ENCODE data around the gene OR2H2. TPM values are rescaled to one million over a fixed set of nuclear protein-coding genes. Genes with fewer than 3 reads are reported as not detected.
A peak's percentile ranks its signal among the peaks of the same experiment; 100 is the strongest.

The OR2H2 gene
- total and polyA plus RNA-seq, 4 donors: 2.0 to 2.7 TPM; not detected in 2

- H3K27me3 ChIP-seq (ENCODE audit: control insufficient read depth, insufficient read depth, low read length): peaks cover 2% of the 10 kb centered on the region
- H3K36me3 ChIP-seq (ENCODE audit: control insufficient read depth, insufficient read depth, low read length): peaks cover 24% of the 10 kb centered on the region
- no peaks in the 10 kb centered on the region for H3K9me3 ChIP-seq (ENCODE audit: control insufficient read depth, insufficient read depth, low read length)
- peak overlapping the region; percentile 79 for H3K4me3 ChIP-seq (ENCODE audit: low read depth, low read length)
- DNase-seq (ENCODE audit: low read depth in 4 of 6, low spot score in 6 of 6): peak in 1 of 6 donors; percentile 40
- peaks cover 52% of the 10 kb centered on the region for H3K4me1 ChIP-seq (ENCODE audit: control insufficient read depth, insufficient read depth, low read length)
- WGBS (ENCODE audit: insufficient coverage): 4% methylated on average over 25 of the region's 31 CpGs
- peak overlapping the region; percentile 81 for H3K27ac ChIP-seq (ENCODE audit: low read depth, low read length)
Observed at GRCh38 chr6:29626948-29627754, 42.2 kb downstream of the OR2H2 start.

- WGBS (ENCODE audit: insufficient coverage): 0% methylated on average over 28 of the region's 51 CpGs
- Histone ChIP-seq H3K9me3 (ENCODE audit: control insufficient read depth, insufficient read depth, low read length) (no peaks in the 10 kb centered on the region), H3K27me3 (ENCODE audit: control insufficient read depth, insufficient read depth, low read length) (peaks cover 2% of the 10 kb centered on the region), H3K27ac (ENCODE audit: low read depth, low read length) (peak overlapping the region; percentile 84), H3K36me3 (ENCODE audit: control insufficient read depth, insufficient read depth, low read length) (peaks cover 17% of the 10 kb centered on the region), H3K4me3 (ENCODE audit: low read depth, low read length) (peak overlapping the region; percentile 79), H3K4me1 (ENCODE audit: control insufficient read depth, insufficient read depth, low read length) (peaks cover 52% of the 10 kb centered on the region)
- DNase-seq (ENCODE audit: low read depth in 4 of 6, low spot score in 6 of 6): peak in 4 of 6 donors; percentile 73 to 96 (median 88)
Observed at GRCh38 chr6:29627755-29628418, 43.0 kb downstream of the OR2H2 start.

GRCh38 chr6:29628419-29629281 lies 43.7 kb downstream of the OR2H2 start:
- peak overlapping the region; percentile 79 for H3K4me3 ChIP-seq (ENCODE audit: low read depth, low read length)
- H3K36me3 ChIP-seq (ENCODE audit: control insufficient read depth, insufficient read depth, low read length): peaks cover 10% of the 10 kb centered on the region
- peaks cover 2% of the 10 kb centered on the region for H3K27me3 ChIP-seq (ENCODE audit: control insufficient read depth, insufficient read depth, low read length)
- no peaks in the 10 kb centered on the region for H3K9me3 ChIP-seq (ENCODE audit: control insufficient read depth, insufficient read depth, low read length)
- peak overlapping the region; percentile 84 for H3K27ac ChIP-seq (ENCODE audit: low read depth, low read length)
- 1% methylated on average over 24 of the region's 32 CpGs for WGBS (ENCODE audit: insufficient coverage)
- H3K4me1 ChIP-seq (ENCODE audit: control insufficient read depth, insufficient read depth, low read length): peaks cover 51% of the 10 kb centered on the region
- DNase-seq (ENCODE audit: low read depth in 4 of 6, low spot score in 6 of 6): peak in 4 of 6 donors; percentile 69 to 94 (median 82)

- Histone ChIP-seq H3K9me3 (ENCODE audit: control insufficient read depth, insufficient read depth, low read length) (no peaks in the 10 kb centered on the region), H3K27me3 (ENCODE audit: control insufficient read depth, insufficient read depth, low read length) (peaks cover 2% of the 10 kb centered on the region), H3K36me3 (ENCODE audit: control insufficient read depth, insufficient read depth, low read length) (peaks cover 8% of the 10 kb centered on the region), H3K4me1 (ENCODE audit: control insufficient read depth, insufficient read depth, low read length) (peaks cover 50% of the 10 kb centered on the region), H3K4me3 (ENCODE audit: low read depth, low read length) (no peak overlapping the region), H3K27ac (ENCODE audit: low read depth, low read length) (no peak overlapping the region)
- DNase-seq (ENCODE audit: low read depth in 4 of 6, low spot score in 6 of 6): no peak
- no CpG with 5 or more reads among the region's 2 CpGs for WGBS (ENCODE audit: insufficient coverage)
Observed at GRCh38 chr6:29629571-29629970, 44.6 kb downstream of the OR2H2 start.

- Histone ChIP-seq H3K27ac (ENCODE audit: low read depth, low read length) (no peak overlapping the region), H3K4me1 (ENCODE audit: control insufficient read depth, insufficient read depth, low read length) (peaks cover 43% of the 10 kb centered on the region), H3K4me3 (ENCODE audit: low read depth, low read length) (no peak overlapping the region), H3K27me3 (ENCODE audit: control insufficient read depth, insufficient read depth, low read length) (peaks cover 2% of the 10 kb centered on the region), H3K9me3 (ENCODE audit: control insufficient read depth, insufficient read depth, low read length) (no peaks in the 10 kb centered on the region), H3K36me3 (ENCODE audit: control insufficient read depth, insufficient read depth, low read length) (peaks cover 8% of the 10 kb centered on the region)
- DNase-seq (ENCODE audit: low read depth in 4 of 6, low spot score in 6 of 6): no peak
- 48% methylated on average over 5 of the region's 9 CpGs for WGBS (ENCODE audit: insufficient coverage)
Observed at GRCh38 chr6:29630315-29630714, 45.4 kb downstream of the OR2H2 start.

GRCh38 chr6:29631209-29631810 lies 46.4 kb downstream of the OR2H2 start:
- no peak for DNase-seq (ENCODE audit: low read depth in 4 of 6, low spot score in 6 of 6)
- peak overlapping the region; percentile 69 for H3K4me3 ChIP-seq (ENCODE audit: low read depth, low read length)
- peaks cover 2% of the 10 kb centered on the region for H3K27me3 ChIP-seq (ENCODE audit: control insufficient read depth, insufficient read depth, low read length)
- WGBS (ENCODE audit: insufficient coverage): 27% methylated on average over 13 of the region's 14 CpGs
- H3K27ac ChIP-seq (ENCODE audit: low read depth, low read length): no peak overlapping the region
- H3K9me3 ChIP-seq (ENCODE audit: control insufficient read depth, insufficient read depth, low read length): no peaks in the 10 kb centered on the region
- peaks cover 8% of the 10 kb centered on the region for H3K36me3 ChIP-seq (ENCODE audit: control insufficient read depth, insufficient read depth, low read length)
- H3K4me1 ChIP-seq (ENCODE audit: control insufficient read depth, insufficient read depth, low read length): peaks cover 40% of the 10 kb centered on the region

GRCh38 chr6:29631860-29632731 lies 47.2 kb downstream of the OR2H2 start:
- Histone ChIP-seq H3K27me3 (ENCODE audit: control insufficient read depth, insufficient read depth, low read length) (peaks cover 2% of the 10 kb centered on the region), H3K4me1 (ENCODE audit: control insufficient read depth, insufficient read depth, low read length) (peaks cover 40% of the 10 kb centered on the region), H3K9me3 (ENCODE audit: control insufficient read depth, insufficient read depth, low read length) (no peaks in the 10 kb centered on the region), H3K27ac (ENCODE audit: low read depth, low read length) (no peak overlapping the region), H3K36me3 (ENCODE audit: control insufficient read depth, insufficient read depth, low read length) (peaks cover 8% of the 10 kb centered on the region), H3K4me3 (ENCODE audit: low read depth, low read length) (peak overlapping the region; percentile 69)
- peak in 2 of 6 donors; percentile 89 to 91 for DNase-seq (ENCODE audit: low read depth in 4 of 6, low spot score in 6 of 6)
- 1% methylated on average over 38 of the region's 53 CpGs for WGBS (ENCODE audit: insufficient coverage)

GRCh38 chr6:29632789-29633533 lies 48.0 kb downstream of the OR2H2 start, which contains the start of gene GABBR1:
TSS of gene GABBR1 (minus strand) at chr6:29633183. CDS start at chr6:29632385, 798 bp downstream.
- peaks cover 8% of the 10 kb centered on the region for H3K36me3 ChIP-seq (ENCODE audit: control insufficient read depth, insufficient read depth, low read length)
- peak within 1 kb of the TSS; percentile 79 for H3K27ac ChIP-seq (ENCODE audit: low read depth, low read length)
- H3K4me3 ChIP-seq (ENCODE audit: low read depth, low read length): peak within 1 kb of the TSS; percentile 69
- no peaks in the 10 kb centered on the region for H3K9me3 ChIP-seq (ENCODE audit: control insufficient read depth, insufficient read depth, low read length)
- peak in 5 of 6 donors; percentile 85 to 98 (median 92) for DNase-seq (ENCODE audit: low read depth in 4 of 6, low spot score in 6 of 6)
- peaks cover 36% of the 10 kb centered on the region for H3K4me1 ChIP-seq (ENCODE audit: control insufficient read depth, insufficient read depth, low read length)
- H3K27me3 ChIP-seq (ENCODE audit: control insufficient read depth, insufficient read depth, low read length): peaks cover 2% of the 10 kb centered on the region
- 0% methylated on average over 42 of the region's 57 CpGs for WGBS (ENCODE audit: insufficient coverage)
